ENCODE results near the gene SIT1.

DNA sequence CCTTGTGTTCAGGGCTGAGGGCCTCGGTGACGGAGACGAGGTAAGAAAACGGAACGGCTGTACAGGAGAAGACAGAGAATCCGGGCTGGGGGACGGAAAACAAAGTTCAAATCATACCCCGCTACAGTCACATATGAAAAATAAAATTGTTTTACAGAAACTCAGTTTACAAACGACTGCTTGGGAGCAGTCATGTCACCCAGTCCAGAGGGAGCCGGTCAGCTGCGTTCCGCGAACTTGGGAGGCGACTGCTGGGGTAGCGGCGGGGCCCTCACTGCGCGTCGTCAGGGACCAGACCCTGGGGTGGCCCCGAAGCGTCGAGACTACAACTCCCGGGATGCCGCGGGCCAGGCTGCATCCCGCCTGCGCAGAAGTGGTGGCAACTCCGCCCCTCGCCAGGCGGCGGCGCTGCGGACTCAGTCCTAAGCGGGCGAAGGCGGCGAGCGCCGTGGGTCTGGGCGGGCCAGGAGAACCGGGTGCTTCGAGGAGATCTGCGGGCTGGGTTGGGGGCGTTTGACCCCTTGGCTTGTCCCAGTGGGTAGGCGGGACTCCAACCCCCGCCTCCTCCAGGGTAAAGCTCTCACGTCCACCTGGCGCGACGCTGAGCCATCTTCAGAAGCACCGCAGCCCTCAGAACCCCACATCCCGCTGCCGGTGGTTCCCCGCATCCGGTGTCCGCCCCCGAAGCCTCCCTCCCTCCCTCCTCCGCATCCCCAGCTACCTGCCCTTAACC is 4.0 kb downstream of the SIT1 start:
- no peak for TF ChIP-seq GATA2 (IDR thresholded peaks at IDR 0.05; ENCODE audit: low read depth, low read length)
- TF ChIP-seq GATA3 (IDR thresholded peaks at IDR 0.05; ENCODE audit: low read depth, low read length) = no peak

Measured in SH-SY5Y (cell line).